ENCODE results near the gene CALCB.

Gene CALCB

DNA sequence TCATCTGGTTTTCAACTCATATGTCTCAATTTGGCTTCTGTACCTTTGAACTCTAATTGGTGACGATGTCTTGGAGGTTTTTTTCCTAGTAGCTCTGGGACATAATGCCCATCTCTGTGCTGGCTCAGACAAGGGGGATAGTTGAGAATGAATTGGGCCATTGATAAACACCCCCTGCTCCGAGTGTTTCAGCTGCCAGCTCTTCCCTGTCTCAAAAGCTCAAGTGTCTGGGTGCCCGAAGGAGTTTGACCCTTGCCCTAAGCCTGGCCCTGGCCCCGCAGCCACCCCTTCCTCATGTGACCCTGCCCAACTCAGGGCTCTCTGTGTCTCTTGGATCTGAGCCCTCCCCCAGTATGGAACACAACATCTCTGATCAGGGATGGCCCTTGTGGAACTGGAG lies 44.4 kb downstream of the CALCB start:
- DNase-seq = peak in 17 of 58 donors; percentile 4 to 65 (median 25)

- DNase-seq = no peak
Measured at GRCh38 chr11:15118431-15118830, 45.0 kb downstream of the CALCB start.

DNA sequence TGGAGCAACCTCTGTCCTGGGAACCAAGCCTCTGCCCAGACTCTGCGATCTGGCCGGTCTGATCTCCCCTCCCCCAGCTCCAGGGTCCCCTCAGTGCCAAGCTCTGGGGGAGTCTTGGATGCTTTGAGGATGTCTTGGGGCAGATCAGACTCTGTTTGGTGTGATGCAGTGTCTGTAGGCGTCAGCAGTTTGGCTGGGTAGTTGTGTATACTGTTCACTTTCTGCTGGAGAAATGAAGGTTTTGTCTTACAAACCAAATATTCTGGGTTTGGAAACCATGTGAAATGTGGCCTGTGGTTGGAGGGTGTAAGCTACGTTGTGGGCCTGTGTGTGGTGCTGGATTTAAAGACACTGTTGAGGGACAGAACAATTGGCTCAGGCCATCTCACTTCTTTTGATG lies 46.0 kb downstream of the CALCB start:
- no peak for DNase-seq

GRCh38 chr11:15119826-15120225 lies 46.4 kb downstream of the CALCB start:
- DNase-seq = peak in 1 of 58 donors; percentile 12

DNA sequence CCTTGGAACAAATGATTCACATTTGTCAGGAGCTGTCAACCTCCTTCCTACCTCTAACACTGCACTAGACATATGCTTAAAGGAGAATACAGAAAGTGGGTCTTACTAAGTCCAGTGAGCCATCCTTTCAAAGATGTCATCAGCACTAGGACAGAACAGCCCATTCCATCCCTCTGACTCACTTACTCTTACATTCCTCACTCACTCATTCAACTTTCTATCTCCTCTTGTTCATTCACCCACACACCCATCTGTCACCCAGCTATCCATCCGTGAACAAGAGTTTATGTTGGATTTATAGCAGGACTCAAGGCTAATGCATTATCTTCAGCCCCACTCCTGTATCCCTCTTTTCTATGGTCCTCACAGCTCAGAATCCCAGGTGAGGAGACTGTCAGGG lies 50.5 kb downstream of the CALCB start:
- peak in 6 of 58 donors; percentile 7 to 76 (median 30) for DNase-seq

DNA sequence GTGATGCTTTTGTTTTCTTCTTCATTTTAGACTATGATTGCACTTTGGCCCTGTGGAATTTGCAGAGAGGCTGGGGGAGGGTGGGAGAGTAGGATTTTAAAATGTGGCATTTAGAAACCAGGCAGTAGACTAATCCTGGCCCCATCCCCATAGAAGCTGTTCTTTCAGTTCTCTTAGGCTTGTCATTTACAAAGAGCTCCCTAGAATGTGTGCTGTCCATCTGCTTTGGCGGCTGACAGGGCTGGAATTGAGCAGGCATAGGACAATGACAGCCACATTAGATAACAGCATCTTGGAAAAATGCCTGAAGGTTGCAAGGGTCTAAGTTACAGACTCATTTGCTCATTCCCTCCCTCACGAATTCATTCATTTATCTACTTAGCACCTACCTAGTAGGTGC lies 51.1 kb downstream of the CALCB start:
- no peak for DNase-seq

- no peak for DNase-seq
Measured at GRCh38 chr11:15127341-15127740, 53.9 kb downstream of the CALCB start.

All from anterior cingulate cortex (tissue), 58 donors.